AG20443 (cell line): ENCODE results near the gene CPVL.

Source experiments
- DNase-seq: peaks from one replicate; pipeline ENCODE4 v3.0.0; 2012; ENCODE audit warnings: low spot score, mixed read lengths

The CPVL gene

DNA sequence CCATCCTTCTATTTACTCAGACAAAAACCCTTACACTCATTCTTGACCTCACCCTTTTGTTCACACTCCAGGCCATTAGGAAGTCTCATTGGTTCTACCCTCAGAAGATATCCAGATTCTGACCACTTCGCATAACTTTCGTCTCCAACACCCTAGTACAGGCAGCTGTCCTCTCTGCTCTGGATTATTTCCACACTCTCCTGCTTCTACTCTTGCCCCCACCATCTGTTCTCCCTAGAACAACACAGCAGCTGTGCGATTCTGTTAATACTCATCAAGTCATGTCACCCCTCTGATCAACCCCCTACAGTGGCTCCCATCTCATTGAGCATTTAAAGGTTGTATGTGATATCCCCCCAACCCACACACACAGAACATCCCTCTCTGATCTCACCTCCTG, 172.7 kb downstream of the CPVL start:
- DNase-seq = no peak

GRCh38 chr7:28964056-28964455, 182.3 kb downstream of the CPVL start:
- no peak for DNase-seq

DNA sequence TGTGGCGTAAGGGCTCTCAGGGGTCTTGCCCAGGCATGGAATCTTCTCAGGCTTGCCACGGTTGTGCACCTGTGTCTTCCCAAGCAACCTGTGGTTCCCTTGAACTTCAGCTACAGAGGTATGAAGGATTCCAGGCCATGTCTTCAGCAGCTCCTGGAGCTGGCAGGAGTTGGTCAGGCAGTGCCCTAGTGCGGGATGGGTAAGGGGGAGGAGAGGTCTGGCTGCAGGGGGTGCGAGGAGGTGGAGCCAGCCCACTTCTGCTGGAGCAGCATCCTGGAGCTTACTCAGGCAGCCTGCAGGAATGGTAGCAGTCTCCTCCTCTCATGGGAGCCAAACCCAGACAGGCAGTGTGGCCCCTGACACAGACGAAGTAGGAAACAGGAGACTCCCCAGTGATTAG, 184.4 kb downstream of the CPVL start:
- DNase-seq = no peak

DNA sequence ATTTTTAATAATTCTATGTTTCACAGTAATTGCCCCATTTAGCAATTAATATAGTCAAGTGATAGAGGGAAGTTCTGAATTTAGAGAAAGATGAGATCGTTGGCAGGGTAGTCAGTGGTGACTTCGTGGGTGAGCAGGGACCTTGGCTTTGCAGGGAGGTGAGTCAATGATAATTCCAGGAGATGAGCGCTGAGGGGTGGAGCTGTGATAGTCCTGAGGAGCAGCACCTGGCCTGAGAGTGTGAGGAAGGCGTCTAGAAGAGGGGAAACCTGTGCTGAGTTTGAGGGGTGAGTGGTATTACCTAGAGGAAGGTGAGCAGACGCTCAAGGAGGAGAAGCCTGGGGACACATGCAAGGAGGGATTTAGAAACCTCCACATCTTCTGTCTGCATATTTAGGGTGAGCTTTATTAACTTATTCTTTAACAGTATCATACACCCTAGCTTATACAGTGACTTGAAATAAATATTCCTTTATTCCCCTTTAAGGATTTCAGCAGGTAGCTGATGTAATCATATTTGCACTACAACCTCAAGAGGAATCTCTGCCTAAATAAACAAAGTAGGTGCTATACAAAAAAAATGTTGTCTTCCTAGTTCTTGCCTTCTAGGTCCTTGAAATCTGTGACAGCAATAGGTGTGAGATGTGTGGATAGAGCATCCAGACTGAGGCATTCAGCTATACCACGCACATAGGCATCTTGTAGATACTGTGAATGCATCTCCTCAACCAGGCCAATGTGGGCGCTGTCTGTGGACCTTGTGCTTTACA, 186.1 kb downstream of the CPVL start:
- DNase-seq = no peak

DNA sequence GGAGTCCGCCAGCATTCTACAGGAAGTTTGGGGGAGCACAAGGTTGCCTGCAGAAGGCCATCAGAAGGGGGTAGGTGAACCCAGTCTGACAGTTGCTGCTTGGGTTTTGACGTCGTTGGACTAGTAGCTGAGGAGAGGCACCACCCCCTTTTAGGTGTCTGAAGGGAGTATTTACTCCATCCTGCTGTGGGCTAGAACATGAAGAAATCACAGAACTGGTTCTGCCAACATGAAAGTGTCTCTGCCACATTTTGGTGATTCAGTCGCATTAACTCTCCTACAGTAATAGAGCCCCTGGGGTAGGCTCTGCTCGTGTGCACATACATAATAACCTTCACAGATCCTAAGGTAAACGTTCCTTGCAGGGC, 187.4 kb downstream of the CPVL start:
- DNase-seq = no peak

GRCh38 chr7:28958235-28958979, 187.9 kb downstream of the CPVL start, which contains the start of gene TRIL:
Gene TRIL (minus strand): TSS chr7:28958330. CDS start chr7:28958046, 284 bp downstream.
- DNase-seq = peak; percentile 81

DNA sequence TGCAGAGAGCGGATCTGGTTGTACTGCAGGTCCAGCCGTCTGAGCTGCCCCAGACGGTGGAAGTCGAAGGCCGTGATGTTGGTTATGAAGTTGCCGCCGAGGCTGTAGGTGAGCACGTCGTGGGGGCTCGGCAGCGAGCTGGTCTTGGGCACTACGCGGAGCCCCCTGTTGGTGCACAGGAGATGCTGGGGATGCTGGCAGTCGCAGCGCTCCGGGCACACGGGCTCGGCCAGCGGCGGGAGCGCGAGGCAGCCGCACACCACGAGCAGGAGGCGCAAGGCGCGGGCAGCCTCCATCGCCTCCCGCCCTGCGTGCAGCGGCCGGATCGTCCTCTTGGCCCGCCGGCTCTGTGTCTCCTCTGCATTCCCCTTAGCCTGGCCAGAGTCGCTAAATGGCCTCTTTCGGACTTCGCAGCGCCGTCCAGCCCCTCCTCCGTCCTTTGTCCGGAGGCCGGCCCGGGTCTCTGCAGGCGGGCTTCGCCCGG, 188.5 kb downstream of the CPVL start:
- DNase-seq = peak; percentile 45

- peak; percentile 24 for DNase-seq
These were observed 189.1 kb downstream of the CPVL start for GRCh38 chr7:28957064-28957750.

GRCh38 chr7:28956608-28957063, 189.7 kb downstream of the CPVL start:
- DNase-seq = peak; percentile 70

- DNase-seq = peak; percentile 60
These were observed 190.4 kb downstream of the CPVL start for GRCh38 chr7:28955718-28956607.

- DNase-seq = no peak
These were observed 191.0 kb downstream of the CPVL start for GRCh38 chr7:28955356-28955717.

DNA sequence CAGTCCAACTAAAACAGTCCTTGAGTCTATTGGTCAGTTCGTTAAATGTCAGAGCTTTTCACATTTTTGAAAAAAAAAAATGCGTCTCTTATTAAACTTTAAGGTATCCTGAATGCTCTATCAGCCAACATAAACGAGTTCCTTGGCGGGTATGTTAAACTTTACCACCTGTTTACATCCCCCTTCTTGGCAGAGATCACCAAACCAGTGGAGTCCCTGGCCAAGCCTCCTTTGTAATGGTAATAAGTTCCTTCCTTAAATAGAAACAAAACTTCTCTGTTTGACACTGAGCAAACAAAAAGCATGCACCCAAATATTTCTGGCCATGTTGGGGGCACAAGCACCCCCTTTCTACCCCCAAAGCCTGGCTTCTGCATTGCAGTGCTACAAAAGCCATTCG, 191.4 kb downstream of the CPVL start:
- no peak for DNase-seq

DNA sequence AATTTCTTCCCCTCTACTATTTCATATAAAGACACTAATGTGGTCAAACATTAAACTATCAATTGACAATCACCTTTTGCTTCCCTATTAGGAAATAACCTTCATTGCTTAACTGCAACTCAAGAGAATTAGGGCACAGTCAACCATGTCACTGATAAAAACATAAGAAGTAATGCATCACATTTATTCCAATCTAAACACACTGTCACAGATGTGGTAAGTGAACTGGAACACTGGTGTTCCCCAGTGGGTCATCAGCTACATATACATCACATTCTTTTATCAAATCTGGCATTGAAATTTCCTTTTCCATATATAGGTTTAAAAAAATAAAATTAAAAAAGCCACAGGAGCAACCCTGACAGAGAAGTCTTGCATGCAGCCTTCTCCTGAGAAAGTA, 191.9 kb downstream of the CPVL start:
- DNase-seq = no peak

GRCh38 chr7:28953633-28954032, 192.7 kb downstream of the CPVL start:
- DNase-seq = no peak
